ENCODE measurements around the gene ANXA10.

DNA sequence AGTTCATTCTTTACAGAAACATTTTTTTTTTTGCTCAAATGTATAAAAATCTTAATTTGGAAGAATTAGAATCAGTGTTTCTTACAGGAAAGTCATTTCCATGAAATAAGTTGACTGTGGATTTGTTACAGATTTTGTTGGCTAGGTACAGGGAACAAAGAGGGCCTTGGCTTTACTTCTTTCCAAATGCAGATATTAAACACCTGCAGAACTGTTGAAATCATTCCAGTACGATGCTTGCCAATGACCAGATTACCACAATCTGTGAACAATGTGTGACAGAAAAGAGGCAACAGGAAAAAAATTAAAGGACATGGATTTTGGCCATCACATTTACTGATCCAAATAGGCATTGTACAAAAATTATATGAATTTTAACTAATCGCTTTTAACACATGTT, 70.8 kb downstream of the ANXA10 start:
- TF ChIP-seq, protein P1, sequence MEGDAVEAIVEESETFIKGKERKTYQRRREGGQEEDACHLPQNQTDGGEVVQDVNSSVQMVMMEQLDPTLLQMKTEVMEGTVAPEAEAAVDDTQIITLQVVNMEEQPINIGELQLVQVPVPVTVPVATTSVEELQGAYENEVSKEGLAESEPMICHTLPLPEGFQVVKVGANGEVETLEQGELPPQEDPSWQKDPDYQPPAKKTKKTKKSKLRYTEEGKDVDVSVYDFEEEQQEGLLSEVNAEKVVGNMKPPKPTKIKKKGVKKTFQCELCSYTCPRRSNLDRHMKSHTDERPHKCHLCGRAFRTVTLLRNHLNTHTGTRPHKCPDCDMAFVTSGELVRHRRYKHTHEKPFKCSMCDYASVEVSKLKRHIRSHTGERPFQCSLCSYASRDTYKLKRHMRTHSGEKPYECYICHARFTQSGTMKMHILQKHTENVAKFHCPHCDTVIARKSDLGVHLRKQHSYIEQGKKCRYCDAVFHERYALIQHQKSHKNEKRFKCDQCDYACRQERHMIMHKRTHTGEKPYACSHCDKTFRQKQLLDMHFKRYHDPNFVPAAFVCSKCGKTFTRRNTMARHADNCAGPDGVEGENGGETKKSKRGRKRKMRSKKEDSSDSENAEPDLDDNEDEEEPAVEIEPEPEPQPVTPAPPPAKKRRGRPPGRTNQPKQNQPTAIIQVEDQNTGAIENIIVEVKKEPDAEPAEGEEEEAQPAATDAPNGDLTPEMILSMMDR (IDR thresholded peaks at IDR 0.05; ENCODE audit: low read depth, low read length) = no peak
- TF ChIP-seq EZH2phosphoT487 (IDR thresholded peaks at IDR 0.05; ENCODE audit: low read depth) = no peak
